ENCODE data around the gene EMID1. TPM values are rescaled to one million over a fixed set of nuclear protein-coding genes. Genes with fewer than 3 reads are reported as not detected.

Gene EMID1
- total RNA-seq (1.3 TPM), polyA plus RNA-seq (under 1 TPM in 1 of 4 donors, not detected in 3; 0.40 TPM)

GRCh38 chr22:29205594-29206371 lies at the start of gene EMID1:
TSS of gene EMID1 (plus strand) at chr22:29205896. CDS start at chr22:29206039, 143 bp downstream.
- DNase-seq (no peak), ATAC-seq (ENCODE audit: low read depth in 2 of 2) (peak in 1 of 2 donors; percentile 17)
- Mint-ChIP-seq H3K4me3 (peak within 1 kb of the TSS; percentile 0 to 69 (median 27)), H3K27me3 (peaks cover 29% of the 10 kb centered on the region), H3K9me3 (no peaks in the 10 kb centered on the region), H3K4me1 (peaks cover 5 to 33% (median 17%) of the 10 kb centered on the region in 4 donors), H3K27ac (peak within 1 kb of the TSS in 1 of 3 donors; percentile 16), H3K36me3 (no peaks in the 10 kb centered on the region)
- no peaks in the 10 kb centered on the region for H3K36me3 ChIP-seq (ENCODE audit: control insufficient read depth, insufficient read depth, low read length)
- no peaks in the 10 kb centered on the region for H3K9me3 ChIP-seq (ENCODE audit: control insufficient read depth in 2 of 2, low read length in 2 of 2)
- no peaks in the 10 kb centered on the region for H3K27me3 ChIP-seq (ENCODE audit: control insufficient read depth, insufficient read depth, low read length)
- H3K4me1 ChIP-seq (ENCODE audit: control insufficient read depth, insufficient read depth, low read length, poor library complexity, severe bottlenecking): peaks cover 20% of the 10 kb centered on the region
- H3K4me3 ChIP-seq (ENCODE audit: low read depth, low read length): no peak within 1 kb of the TSS
- H3K27ac ChIP-seq (ENCODE audit: insufficient read depth, low read length, poor library complexity, severe bottlenecking): no peak within 1 kb of the TSS

GRCh38 chr22:29155966-29156365 lies 49.7 kb upstream of the EMID1 start:
- H3K9me3 ChIP-seq (ENCODE audit: control insufficient read depth in 2 of 2, low read length in 2 of 2): no peaks in the 10 kb centered on the region
- no peak overlapping the region for H3K4me3 ChIP-seq (ENCODE audit: low read depth, low read length)
- no peaks in the 10 kb centered on the region for H3K36me3 Mint-ChIP-seq
- H3K9me3 Mint-ChIP-seq: no peaks in the 10 kb centered on the region
- ATAC-seq (ENCODE audit: low read depth in 2 of 2) (no peak), DNase-seq (no peak)
- no peak overlapping the region for H3K27ac ChIP-seq (ENCODE audit: insufficient read depth, low read length, poor library complexity, severe bottlenecking)
- H3K4me1 Mint-ChIP-seq: peaks cover 5 to 6% (median 5%) of the 10 kb centered on the region in 4 donors
- no peak overlapping the region for H3K4me3 Mint-ChIP-seq
- no peak overlapping the region for H3K27ac Mint-ChIP-seq
- no peaks in the 10 kb centered on the region for H3K36me3 ChIP-seq (ENCODE audit: control insufficient read depth, insufficient read depth, low read length)
- H3K4me1 ChIP-seq (ENCODE audit: control insufficient read depth, insufficient read depth, low read length, poor library complexity, severe bottlenecking): peaks cover 5% of the 10 kb centered on the region
- peaks cover 32% of the 10 kb centered on the region for H3K27me3 Mint-ChIP-seq
- H3K27me3 ChIP-seq (ENCODE audit: control insufficient read depth, insufficient read depth, low read length): no peaks in the 10 kb centered on the region

GRCh38 chr22:29156507-29156906 lies 49.2 kb upstream of the EMID1 start:
- Mint-ChIP-seq H3K27ac (no peak overlapping the region), H3K9me3 (no peaks in the 10 kb centered on the region), H3K4me3 (no peak overlapping the region), H3K27me3 (peaks cover 33% of the 10 kb centered on the region), H3K36me3 (no peaks in the 10 kb centered on the region), H3K4me1 (peaks cover 5 to 6% (median 5%) of the 10 kb centered on the region in 4 donors)
- Histone ChIP-seq H3K27me3 (ENCODE audit: control insufficient read depth, insufficient read depth, low read length) (no peaks in the 10 kb centered on the region), H3K4me1 (ENCODE audit: control insufficient read depth, insufficient read depth, low read length, poor library complexity, severe bottlenecking) (peaks cover 5% of the 10 kb centered on the region), H3K9me3 (ENCODE audit: control insufficient read depth in 2 of 2, low read length in 2 of 2) (no peaks in the 10 kb centered on the region), H3K27ac (ENCODE audit: insufficient read depth, low read length, poor library complexity, severe bottlenecking) (no peak overlapping the region), H3K4me3 (ENCODE audit: low read depth, low read length) (no peak overlapping the region), H3K36me3 (ENCODE audit: control insufficient read depth, insufficient read depth, low read length) (no peaks in the 10 kb centered on the region)
- DNase-seq: no peak
- ATAC-seq (ENCODE audit: low read depth in 2 of 2): no peak

GRCh38 chr22:29157759-29158535 lies 47.7 kb upstream of the EMID1 start:
- Mint-ChIP-seq H3K9me3 (no peaks in the 10 kb centered on the region), H3K36me3 (no peaks in the 10 kb centered on the region), H3K27ac (peak overlapping the region in 1 of 3 donors; percentile 41), H3K4me3 (no peak overlapping the region), H3K27me3 (peaks cover 38% of the 10 kb centered on the region), H3K4me1 (peaks cover 5 to 6% (median 5%) of the 10 kb centered on the region in 4 donors)
- Histone ChIP-seq H3K36me3 (ENCODE audit: control insufficient read depth, insufficient read depth, low read length) (no peaks in the 10 kb centered on the region), H3K4me1 (ENCODE audit: control insufficient read depth, insufficient read depth, low read length, poor library complexity, severe bottlenecking) (peaks cover 5% of the 10 kb centered on the region), H3K27me3 (ENCODE audit: control insufficient read depth, insufficient read depth, low read length) (no peaks in the 10 kb centered on the region), H3K9me3 (ENCODE audit: control insufficient read depth in 2 of 2, low read length in 2 of 2) (no peaks in the 10 kb centered on the region), H3K4me3 (ENCODE audit: low read depth, low read length) (no peak overlapping the region), H3K27ac (ENCODE audit: insufficient read depth, low read length, poor library complexity, severe bottlenecking) (no peak overlapping the region)
- DNase-seq (no peak), ATAC-seq (ENCODE audit: low read depth in 2 of 2) (no peak)

- no peaks in the 10 kb centered on the region for H3K9me3 Mint-ChIP-seq
- H3K4me1 Mint-ChIP-seq: peaks cover 5 to 6% (median 5%) of the 10 kb centered on the region in 4 donors
- no peaks in the 10 kb centered on the region for H3K9me3 ChIP-seq (ENCODE audit: control insufficient read depth in 2 of 2, low read length in 2 of 2)
- H3K4me3 ChIP-seq (ENCODE audit: low read depth, low read length): no peak overlapping the region
- H3K27ac Mint-ChIP-seq: no peak overlapping the region
- H3K4me1 ChIP-seq (ENCODE audit: control insufficient read depth, insufficient read depth, low read length, poor library complexity, severe bottlenecking): peaks cover 5% of the 10 kb centered on the region
- no peak overlapping the region for H3K27ac ChIP-seq (ENCODE audit: insufficient read depth, low read length, poor library complexity, severe bottlenecking)
- H3K4me3 Mint-ChIP-seq: no peak overlapping the region
- H3K27me3 ChIP-seq (ENCODE audit: control insufficient read depth, insufficient read depth, low read length): no peaks in the 10 kb centered on the region
- ATAC-seq (ENCODE audit: low read depth in 2 of 2) (no peak), DNase-seq (no peak)
- no peaks in the 10 kb centered on the region for H3K36me3 ChIP-seq (ENCODE audit: control insufficient read depth, insufficient read depth, low read length)
- H3K36me3 Mint-ChIP-seq: no peaks in the 10 kb centered on the region
- H3K27me3 Mint-ChIP-seq: peaks cover 32% of the 10 kb centered on the region
Measured at GRCh38 chr22:29158546-29158945, 47.1 kb upstream of the EMID1 start.

- Histone ChIP-seq H3K4me1 (ENCODE audit: control insufficient read depth, insufficient read depth, low read length, poor library complexity, severe bottlenecking) (peaks cover 7% of the 10 kb centered on the region), H3K4me3 (ENCODE audit: low read depth, low read length) (no peak overlapping the region), H3K27me3 (ENCODE audit: control insufficient read depth, insufficient read depth, low read length) (no peaks in the 10 kb centered on the region), H3K36me3 (ENCODE audit: control insufficient read depth, insufficient read depth, low read length) (no peaks in the 10 kb centered on the region), H3K9me3 (ENCODE audit: control insufficient read depth in 2 of 2, low read length in 2 of 2) (no peaks in the 10 kb centered on the region), H3K27ac (ENCODE audit: insufficient read depth, low read length, poor library complexity, severe bottlenecking) (no peak overlapping the region)
- Mint-ChIP-seq H3K27ac (no peak overlapping the region), H3K9me3 (peaks cover 0 to 1% (median 0%) of the 10 kb centered on the region in 7 donors), H3K4me1 (peaks cover 0 to 21% (median 9%) of the 10 kb centered on the region in 4 donors), H3K4me3 (no peak overlapping the region), H3K36me3 (no peaks in the 10 kb centered on the region), H3K27me3 (peaks cover 20% of the 10 kb centered on the region)
- DNase-seq (no peak), ATAC-seq (ENCODE audit: low read depth in 2 of 2) (no peak)
Measured at GRCh38 chr22:29163808-29164207, 41.9 kb upstream of the EMID1 start.

- Mint-ChIP-seq H3K36me3 (no peaks in the 10 kb centered on the region), H3K27me3 (peaks cover 19% of the 10 kb centered on the region), H3K4me3 (no peak overlapping the region)
Measured at GRCh38 chr22:29165321-29166060, 40.2 kb upstream of the EMID1 start.

More at GRCh38 chr22:29165321-29166060, 40.2 kb upstream of the EMID1 start:
- DNase-seq: no peak
- Histone ChIP-seq H3K27ac (ENCODE audit: insufficient read depth, low read length, poor library complexity, severe bottlenecking) (no peak overlapping the region), H3K36me3 (ENCODE audit: control insufficient read depth, insufficient read depth, low read length) (no peaks in the 10 kb centered on the region), H3K9me3 (ENCODE audit: control insufficient read depth in 2 of 2, low read length in 2 of 2) (no peaks in the 10 kb centered on the region), H3K4me3 (ENCODE audit: low read depth, low read length) (no peak overlapping the region), H3K27me3 (ENCODE audit: control insufficient read depth, insufficient read depth, low read length) (no peaks in the 10 kb centered on the region), H3K4me1 (ENCODE audit: control insufficient read depth, insufficient read depth, low read length, poor library complexity, severe bottlenecking) (peaks cover 7% of the 10 kb centered on the region)
- ATAC-seq (ENCODE audit: low read depth in 2 of 2): no peak
- Mint-ChIP-seq H3K9me3 (peaks cover 0 to 2% (median 0%) of the 10 kb centered on the region in 7 donors), H3K27ac (no peak overlapping the region), H3K4me1 (peaks cover 0 to 21% (median 9%) of the 10 kb centered on the region in 4 donors)

All from CD4-positive, CD25-positive, alpha-beta regulatory T cell (primary cell).